Glutamatergic neuron (in vitro differentiated cells): ENCODE results near the gene RGS6. TPM values are rescaled to one million over a fixed set of nuclear protein-coding genes. Genes with fewer than 3 reads are reported as not detected.

ENCODE experiments used
- DNase-seq: peaks from one replicate; pipeline ENCODE4 v3.0.0; 2022
- H3K27ac Mint-ChIP-seq: one replicate; pipeline ENCODE4 v1.8.0; 2020; ENCODE audit warnings: mild to moderate bottlenecking, mixed read lengths, inconsistent platforms; ENCODE audit not compliant: unreplicated experiment
- H3K27me3 Mint-ChIP-seq: one replicate; pipeline ENCODE4 v1.8.0; 2020; ENCODE audit warnings: mild to moderate bottlenecking, moderate library complexity, mixed read lengths, inconsistent platforms; ENCODE audit not compliant: unreplicated experiment
- H3K36me3 Mint-ChIP-seq: one replicate; pipeline ENCODE4 v1.8.0; 2020; ENCODE audit warnings: mild to moderate bottlenecking, mixed read lengths, inconsistent platforms; ENCODE audit not compliant: unreplicated experiment
- H3K4me1 Mint-ChIP-seq: one replicate; pipeline ENCODE4 v1.8.0; 2020; ENCODE audit warnings: mild to moderate bottlenecking, low read depth, mixed read lengths, inconsistent platforms; ENCODE audit not compliant: unreplicated experiment
- H3K4me3 Mint-ChIP-seq: one replicate; pipeline ENCODE4 v1.8.0; 2020; ENCODE audit warnings: mild to moderate bottlenecking, mixed read lengths, inconsistent platforms; ENCODE audit not compliant: unreplicated experiment
- H3K9me3 Mint-ChIP-seq: one replicate; pipeline ENCODE4 v1.8.0; 2020; ENCODE audit warnings: mild to moderate bottlenecking, moderate library complexity, mixed read lengths, inconsistent platforms; ENCODE audit not compliant: unreplicated experiment
- CTCF ChIP-seq: fragments of 200-600 bp; sonication (generic); IDR thresholded peaks from one replicate; pipeline ENCODE4 v1.5.0; 2021; ENCODE audit not compliant: partially characterized antibody, unreplicated experiment
- total RNA-seq: library from RNA; stranded (reverse); fragmentation: NEBNext Ultra II Directional; extraction: Animal tissue kit (Norgen Biotek cat#: 25700); gene quantifications from one replicate; pipeline ENCODE4 v1.2.1, GENCODE V29; 2021; ENCODE audit not compliant: unreplicated experiment

RGS6 gene
- total RNA-seq, 1 donor from 2014 or later = 1.2 TPM

- DNase-seq = no peak
- Mint-ChIP-seq H3K9me3 (peaks cover 2% of the 10 kb centered on the region), H3K27me3 (peaks cover 3% of the 10 kb centered on the region), H3K27ac (no peak overlapping the region), H3K4me1 (no peaks in the 10 kb centered on the region), H3K36me3 (no peaks in the 10 kb centered on the region), H3K4me3 (no peak overlapping the region)
- no peak for TF ChIP-seq CTCF
Observed at GRCh38 chr14:72341686-72342085, 409.5 kb downstream of the RGS6 start.

- Mint-ChIP-seq H3K4me1 (no peaks in the 10 kb centered on the region), H3K27ac (no peak overlapping the region), H3K27me3 (peaks cover 3% of the 10 kb centered on the region), H3K4me3 (no peak overlapping the region), H3K36me3 (no peaks in the 10 kb centered on the region), H3K9me3 (no peaks in the 10 kb centered on the region)
- no peak for TF ChIP-seq CTCF
- no peak for DNase-seq
Observed at GRCh38 chr14:72347118-72347517, 414.9 kb downstream of the RGS6 start.

DNA sequence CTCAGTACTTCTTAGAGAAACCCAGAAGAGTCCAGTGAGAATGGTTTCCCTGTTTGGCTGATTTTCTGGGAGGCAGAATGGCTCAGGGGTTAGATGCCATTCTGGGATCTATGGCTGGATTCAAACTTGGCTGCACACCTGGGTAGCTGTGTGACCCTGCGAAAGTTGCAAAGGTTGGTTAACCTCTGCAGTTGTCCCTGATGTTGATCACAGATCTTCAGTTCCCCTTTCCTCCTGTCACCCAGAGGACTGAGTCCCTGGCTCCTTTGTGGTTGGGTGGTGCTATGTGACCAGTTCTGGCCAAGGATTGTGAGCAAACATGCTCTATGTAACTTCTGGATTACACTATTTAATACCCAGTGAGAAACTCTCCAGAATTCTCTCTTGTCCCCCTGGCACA is 418.0 kb downstream of the RGS6 start:
- no peak for DNase-seq
- Mint-ChIP-seq H3K27me3 (peaks cover 3% of the 10 kb centered on the region), H3K4me3 (no peak overlapping the region), H3K4me1 (no peaks in the 10 kb centered on the region), H3K36me3 (no peaks in the 10 kb centered on the region), H3K27ac (no peak overlapping the region), H3K9me3 (no peaks in the 10 kb centered on the region)
- no peak for TF ChIP-seq CTCF

DNA sequence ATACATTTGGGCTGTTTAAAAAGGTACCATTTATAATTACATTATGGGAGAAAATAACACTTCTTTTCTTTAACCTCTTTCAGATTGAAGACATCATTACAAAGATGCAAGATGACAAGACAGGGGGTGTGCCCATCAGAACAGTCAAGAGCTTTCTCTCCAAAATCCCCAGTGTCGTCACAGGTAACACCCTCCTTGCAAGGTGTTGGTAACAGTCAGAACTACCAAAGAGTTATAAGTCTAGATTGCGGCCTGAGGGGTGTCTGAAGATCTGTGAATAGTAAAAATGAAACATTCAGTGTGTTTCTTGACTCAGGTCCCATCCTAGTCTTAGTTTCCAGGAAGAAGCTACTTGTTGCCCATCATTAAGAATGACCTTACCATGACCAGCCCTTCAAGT is 419.8 kb downstream of the RGS6 start:
- H3K4me3 Mint-ChIP-seq = no peak overlapping the region
- TF ChIP-seq CTCF = no peak
- H3K9me3 Mint-ChIP-seq = peaks cover 2% of the 10 kb centered on the region
- H3K27ac Mint-ChIP-seq = no peak overlapping the region
- peaks cover 5% of the 10 kb centered on the region for H3K36me3 Mint-ChIP-seq
- DNase-seq = no peak
- H3K4me1 Mint-ChIP-seq = no peaks in the 10 kb centered on the region
- H3K27me3 Mint-ChIP-seq = no peaks in the 10 kb centered on the region

- no peak for TF ChIP-seq CTCF
- no peaks in the 10 kb centered on the region for H3K27me3 Mint-ChIP-seq
- H3K4me3 Mint-ChIP-seq = no peak overlapping the region
- H3K9me3 Mint-ChIP-seq = no peaks in the 10 kb centered on the region
- no peak for DNase-seq
- no peak overlapping the region for H3K27ac Mint-ChIP-seq
- no peaks in the 10 kb centered on the region for H3K4me1 Mint-ChIP-seq
- no peaks in the 10 kb centered on the region for H3K36me3 Mint-ChIP-seq
Observed at GRCh38 chr14:72366619-72367018, 434.4 kb downstream of the RGS6 start.
